ENCODE data around the gene MGAT5B. TPM values are rescaled to one million over a fixed set of nuclear protein-coding genes. Genes with fewer than 3 reads are reported as not detected.
A peak's percentile ranks its signal among the peaks of the same experiment; 100 is the strongest.

MGAT5B gene, protein sequence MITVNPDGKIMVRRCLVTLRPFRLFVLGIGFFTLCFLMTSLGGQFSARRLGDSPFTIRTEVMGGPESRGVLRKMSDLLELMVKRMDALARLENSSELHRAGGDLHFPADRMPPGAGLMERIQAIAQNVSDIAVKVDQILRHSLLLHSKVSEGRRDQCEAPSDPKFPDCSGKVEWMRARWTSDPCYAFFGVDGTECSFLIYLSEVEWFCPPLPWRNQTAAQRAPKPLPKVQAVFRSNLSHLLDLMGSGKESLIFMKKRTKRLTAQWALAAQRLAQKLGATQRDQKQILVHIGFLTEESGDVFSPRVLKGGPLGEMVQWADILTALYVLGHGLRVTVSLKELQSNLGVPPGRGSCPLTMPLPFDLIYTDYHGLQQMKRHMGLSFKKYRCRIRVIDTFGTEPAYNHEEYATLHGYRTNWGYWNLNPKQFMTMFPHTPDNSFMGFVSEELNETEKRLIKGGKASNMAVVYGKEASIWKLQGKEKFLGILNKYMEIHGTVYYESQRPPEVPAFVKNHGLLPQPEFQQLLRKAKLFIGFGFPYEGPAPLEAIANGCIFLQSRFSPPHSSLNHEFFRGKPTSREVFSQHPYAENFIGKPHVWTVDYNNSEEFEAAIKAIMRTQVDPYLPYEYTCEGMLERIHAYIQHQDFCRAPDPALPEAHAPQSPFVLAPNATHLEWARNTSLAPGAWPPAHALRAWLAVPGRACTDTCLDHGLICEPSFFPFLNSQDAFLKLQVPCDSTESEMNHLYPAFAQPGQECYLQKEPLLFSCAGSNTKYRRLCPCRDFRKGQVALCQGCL
- not detected in 2 replicates for total RNA-seq (2013; cell fraction: nucleolus; rRNA removed)
- total RNA-seq (2014; rRNA removed) (not detected in 2 replicates), total RNA-seq (2014; rRNA removed; fragmentation: Illumina TruSeq; extraction: Trizol) (not detected in 2 replicates), total RNA-seq (2021) (0.13 TPM in 1 of 2 replicates, not detected in the other), polyA plus RNA-seq (2011; rRNA removed) (not detected in 2 replicates), polyA plus RNA-seq (2014; fragmentation: Illumina TruSeq; extraction: Trizol) (not detected in 2 replicates), polyA plus RNA-seq (2014; fragmentation: Nextera tagmentation; extraction: Ambion mirVana) (not detected), polyA plus RNA-seq (2014; rRNA removed) (not detected in 2 replicates), polyA plus RNA-seq (2016; fragmentation: Nextera tagmentation; extraction: Ambion mirVana) (not detected), polyA minus RNA-seq (2011; rRNA and poly(A)+ RNA removed) (not detected in 2 replicates), Bru-seq, nascent RNA (percentile 5 among the genes with signal in this experiment), BruChase-seq, experiment 1, labeled RNA remaining after a 6-hour chase (percentile 8 among the genes with signal in this experiment), BruChase-seq, experiment 2, labeled RNA remaining after a 2-hour chase (percentile 11 among the genes with signal in this experiment)
- not detected for polyA plus RNA-seq (2011; ENCODE audit: low read depth)
- not detected in 2 replicates for polyA plus RNA-seq (2011; cell fraction: cytosol; rRNA removed)
- not detected in 2 replicates for polyA plus RNA-seq (2011; cell fraction: nucleus; rRNA removed)
- polyA plus RNA-seq (2012) = not detected in 2 replicates
- not detected in 2 replicates for polyA minus RNA-seq (2011; cell fraction: cytosol; rRNA and poly(A)+ RNA removed)
- not detected in 2 replicates for polyA minus RNA-seq (2011; cell fraction: nucleus; rRNA and poly(A)+ RNA removed)
- long read RNA-seq, experiment 1 = 0 reads
- long read RNA-seq, experiment 2 = 0 reads

DNA sequence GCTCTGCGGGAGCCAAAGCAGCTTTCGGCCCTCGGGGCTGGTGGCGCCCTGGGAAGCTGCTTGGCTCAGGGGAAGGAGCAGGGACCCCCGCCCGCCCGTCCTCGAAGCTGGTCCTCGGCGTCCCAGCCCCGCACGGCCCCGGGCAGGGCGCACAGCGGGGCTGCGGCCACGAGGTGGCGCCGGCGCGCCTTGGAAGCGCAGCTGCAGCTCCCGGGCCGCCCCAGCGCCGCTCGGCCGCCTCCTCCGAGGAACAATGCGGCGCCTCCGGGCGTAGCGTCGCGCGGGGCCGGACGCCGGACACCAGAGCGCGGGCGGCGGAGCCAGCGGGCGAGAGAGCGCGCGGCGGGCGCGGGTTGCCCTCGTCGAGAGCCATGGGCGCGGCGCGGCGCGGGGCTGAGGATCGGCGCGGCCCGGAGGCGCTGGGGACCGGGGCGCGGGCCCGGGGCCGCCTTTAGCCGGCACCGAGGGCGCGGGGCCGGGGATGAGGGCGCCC, at the start of gene MGAT5B:
TSS of gene MGAT5B (plus strand) at position 229 of the 493 bp plus-strand sequence. CDS start 626 bp downstream, outside the sequence.
- CTCF ChIA-PET = interaction anchor here (0.6 to 1.8 kb wide), 17 partner anchors 9 to 380 kb away, joined by 3 to 22 read pairs (median 3); no protein-coding TSS in a partner anchor
- FAIRE-seq (no peak), ATAC-seq (peak; percentile 99), DNase-seq (ENCODE audit: low read depth, low spot score) (no peak)
- 0% methylated on average over 43 of the region's 76 CpGs for WGBS (ENCODE audit: insufficient coverage, insufficient replicate concordance, low lambda C conversion rate, missing lambda C conversion rate)
- H3K4me2 ChIP-seq (ENCODE audit: control insufficient read depth, insufficient read depth) = 0 out of 2 replicates have a peak within 1 kb of the TSS, but pooled peaks have one; percentile 17
- H3K9ac ChIP-seq (ENCODE audit: control insufficient read depth, insufficient read depth, low read length) = no peak within 1 kb of the TSS
- no peak within 1 kb of the TSS for H3K27ac ChIP-seq (ENCODE audit: control insufficient read depth, insufficient read depth)
- H3K27me3 ChIP-seq (replicated peaks in 1 of 2; ENCODE audit: control insufficient read depth in 2 of 2, insufficient read depth in 2 of 2, low read length in 1 of 2) = peaks cover 0 to 5% of the 10 kb centered on the region in 2 experiments; a peak in 3 of 4 replicates
- no peaks in the 10 kb centered on the region for H3K9me3 ChIP-seq (replicated peaks; ENCODE audit: control insufficient read depth, insufficient read depth, low read length)
- H3K36me3 ChIP-seq (ENCODE audit: control insufficient read depth in 2 of 2, insufficient read depth in 2 of 2, low read length in 1 of 2) = no peaks in the 10 kb centered on the region
- no peaks in the 10 kb centered on the region for H4K20me1 ChIP-seq (ENCODE audit: control insufficient read depth, insufficient read depth)
- no TSS peak for BruUV-seq (replicated peaks)
- SMC1A ChIA-PET (ENCODE audit: uncharacterized antibody, unreplicated experiment) = interaction anchor here (1.2 to 2.2 kb wide), 5 partner anchors 53 to 211 kb away, joined by 3 to 8 read pairs (median 3); no protein-coding TSS in a partner anchor
- H2AFZ ChIP-seq (ENCODE audit: control insufficient read depth, low read depth, low read length) = no peak within 1 kb of the TSS
- H3K79me2 ChIP-seq (ENCODE audit: control insufficient read depth, insufficient read depth, low read length) = no peaks in the 10 kb centered on the region
- intact Hi-C loops (cut with micrococcal nuclease; ENCODE audit: unreplicated experiment) (loop anchor here (2.0 to 10.0 kb wide), 2 partner anchors 189 to 377 kb away; no protein-coding TSS in a partner anchor), in situ Hi-C loops (cut with MboI) (loop anchor here (5.0 kb wide), 1 partner anchor 379 kb away; no protein-coding TSS in a partner anchor)
- H3K4me1 ChIP-seq (ENCODE audit: control insufficient read depth, insufficient read depth, low read length) = no peaks in the 10 kb centered on the region; the same call in 1 of the 2 replicates
- no peak within 1 kb of the TSS for H3K4me3 ChIP-seq
- POLR2A ChIA-PET = no interaction called here
- RAD21 ChIA-PET (ENCODE audit: unreplicated experiment) = interaction anchor here (0.7 to 2.2 kb wide), 7 partner anchors 51 to 199 kb away, joined by 3 to 22 read pairs (median 4); no protein-coding TSS in a partner anchor
- peak; percentile 75; the same call in 1 of the 2 replicates for TF ChIP-seq YY1 (IDR thresholded peaks at IDR 0.05; ENCODE audit: low read depth, low read length)
- 0 out of 2 replicates have a peak, but pooled peaks have one; percentile 44 for TF ChIP-seq TCF3 (IDR thresholded peaks at IDR 0.05; ENCODE audit: borderline replicate concordance, insufficient read depth, low read depth, low read length)
- TF ChIP-seq ZBED1 (IDR thresholded peaks at IDR 0.05; ENCODE audit: borderline replicate concordance) = no peak
- TF ChIP-seq, protein P1, sequence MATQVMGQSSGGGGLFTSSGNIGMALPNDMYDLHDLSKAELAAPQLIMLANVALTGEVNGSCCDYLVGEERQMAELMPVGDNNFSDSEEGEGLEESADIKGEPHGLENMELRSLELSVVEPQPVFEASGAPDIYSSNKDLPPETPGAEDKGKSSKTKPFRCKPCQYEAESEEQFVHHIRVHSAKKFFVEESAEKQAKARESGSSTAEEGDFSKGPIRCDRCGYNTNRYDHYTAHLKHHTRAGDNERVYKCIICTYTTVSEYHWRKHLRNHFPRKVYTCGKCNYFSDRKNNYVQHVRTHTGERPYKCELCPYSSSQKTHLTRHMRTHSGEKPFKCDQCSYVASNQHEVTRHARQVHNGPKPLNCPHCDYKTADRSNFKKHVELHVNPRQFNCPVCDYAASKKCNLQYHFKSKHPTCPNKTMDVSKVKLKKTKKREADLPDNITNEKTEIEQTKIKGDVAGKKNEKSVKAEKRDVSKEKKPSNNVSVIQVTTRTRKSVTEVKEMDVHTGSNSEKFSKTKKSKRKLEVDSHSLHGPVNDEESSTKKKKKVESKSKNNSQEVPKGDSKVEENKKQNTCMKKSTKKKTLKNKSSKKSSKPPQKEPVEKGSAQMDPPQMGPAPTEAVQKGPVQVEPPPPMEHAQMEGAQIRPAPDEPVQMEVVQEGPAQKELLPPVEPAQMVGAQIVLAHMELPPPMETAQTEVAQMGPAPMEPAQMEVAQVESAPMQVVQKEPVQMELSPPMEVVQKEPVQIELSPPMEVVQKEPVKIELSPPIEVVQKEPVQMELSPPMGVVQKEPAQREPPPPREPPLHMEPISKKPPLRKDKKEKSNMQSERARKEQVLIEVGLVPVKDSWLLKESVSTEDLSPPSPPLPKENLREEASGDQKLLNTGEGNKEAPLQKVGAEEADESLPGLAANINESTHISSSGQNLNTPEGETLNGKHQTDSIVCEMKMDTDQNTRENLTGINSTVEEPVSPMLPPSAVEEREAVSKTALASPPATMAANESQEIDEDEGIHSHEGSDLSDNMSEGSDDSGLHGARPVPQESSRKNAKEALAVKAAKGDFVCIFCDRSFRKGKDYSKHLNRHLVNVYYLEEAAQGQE (IDR thresholded peaks at IDR 0.05; ENCODE audit: low read depth, low read length) = no peak
- TF ChIP-seq, protein P2, sequence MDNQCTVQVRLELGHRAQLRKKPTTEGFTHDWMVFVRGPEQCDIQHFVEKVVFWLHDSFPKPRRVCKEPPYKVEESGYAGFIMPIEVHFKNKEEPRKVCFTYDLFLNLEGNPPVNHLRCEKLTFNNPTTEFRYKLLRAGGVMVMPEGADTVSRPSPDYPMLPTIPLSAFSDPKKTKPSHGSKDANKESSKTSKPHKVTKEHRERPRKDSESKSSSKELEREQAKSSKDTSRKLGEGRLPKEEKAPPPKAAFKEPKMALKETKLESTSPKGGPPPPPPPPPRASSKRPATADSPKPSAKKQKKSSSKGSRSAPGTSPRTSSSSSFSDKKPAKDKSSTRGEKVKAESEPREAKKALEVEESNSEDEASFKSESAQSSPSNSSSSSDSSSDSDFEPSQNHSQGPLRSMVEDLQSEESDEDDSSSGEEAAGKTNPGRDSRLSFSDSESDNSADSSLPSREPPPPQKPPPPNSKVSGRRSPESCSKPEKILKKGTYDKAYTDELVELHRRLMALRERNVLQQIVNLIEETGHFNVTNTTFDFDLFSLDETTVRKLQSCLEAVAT (IDR thresholded peaks at IDR 0.05) = no peak
- no peak for TF ChIP-seq NFXL1 (IDR thresholded peaks at IDR 0.05; ENCODE audit: borderline replicate concordance)
- TF ChIP-seq RUNX3 (IDR thresholded peaks at IDR 0.05; ENCODE audit: low read length) = no peak
- no peak for TF ChIP-seq SIN3A (IDR thresholded peaks at IDR 0.05; ENCODE audit: low read depth, low read length)
- no peak for TF ChIP-seq RFX5 (IDR thresholded peaks at IDR 0.05; ENCODE audit: low read depth, low read length)
- TF ChIP-seq BACH1 (IDR thresholded peaks at IDR 0.05; ENCODE audit: borderline replicate concordance) = peak; percentile 48; the same call in 1 of the 2 replicates
- TF ChIP-seq BRCA1 (IDR thresholded peaks at IDR 0.05; ENCODE audit: low read depth, low read length) = no peak
- peak in 1 of 2 experiments; percentile 29; a peak in 1 of 4 replicates for TF ChIP-seq BHLHE40 (IDR thresholded peaks at IDR 0.05; ENCODE audit: borderline replicate concordance in 1 of 2, low read depth in 2 of 2, low read length in 1 of 2)
